GM12872 (cell line): ENCODE data around the gene NPIPB8.
"Not testable (repeated sequence)": the region's sequence is repeated elsewhere in the genome, so short reads cannot be mapped to it uniquely, and the experiment has no call there.

Experiments used
- CTCF ChIP-seq: IDR thresholded peaks from 3 replicates; pipeline ENCODE4 v1.5.1; 2011; ENCODE audit warnings: low read depth, mild to moderate bottlenecking, low read length, moderate library complexity; ENCODE audit not compliant: insufficient read depth

NPIPB8 gene

GRCh38 chr16:28637765-28638164 is at the start of gene NPIPB8:
TSS of gene NPIPB8 (plus strand) at chr16:28638065. CDS start at chr16:28638361, 296 bp downstream.
- TF ChIP-seq CTCF: not testable (repeated sequence)

GRCh38 chr16:28589069-28589468 is 48.8 kb upstream of the NPIPB8 start:
- TF ChIP-seq CTCF: no peak

- TF ChIP-seq CTCF: no peak
Observed at GRCh38 chr16:28589930-28590329, 47.9 kb upstream of the NPIPB8 start.

- no peak for TF ChIP-seq CTCF
Observed at GRCh38 chr16:28590384-28591340, 47.2 kb upstream of the NPIPB8 start.

GRCh38 chr16:28591355-28591754 is 46.5 kb upstream of the NPIPB8 start:
- no peak for TF ChIP-seq CTCF

GRCh38 chr16:28592511-28592910 is 45.4 kb upstream of the NPIPB8 start:
- TF ChIP-seq CTCF: no peak

GRCh38 chr16:28592979-28593553 is 44.8 kb upstream of the NPIPB8 start:
- TF ChIP-seq CTCF: no peak
